NCI-H524 (cell line): Measurements from ENCODE around the gene SYNE2.

Experiments used
- DNase-seq, 2 experiments: peaks; one replicate each; lab custom pipeline; 2025; lab: John Stamatoyannopoulos, UW

The SYNE2 gene

DNA sequence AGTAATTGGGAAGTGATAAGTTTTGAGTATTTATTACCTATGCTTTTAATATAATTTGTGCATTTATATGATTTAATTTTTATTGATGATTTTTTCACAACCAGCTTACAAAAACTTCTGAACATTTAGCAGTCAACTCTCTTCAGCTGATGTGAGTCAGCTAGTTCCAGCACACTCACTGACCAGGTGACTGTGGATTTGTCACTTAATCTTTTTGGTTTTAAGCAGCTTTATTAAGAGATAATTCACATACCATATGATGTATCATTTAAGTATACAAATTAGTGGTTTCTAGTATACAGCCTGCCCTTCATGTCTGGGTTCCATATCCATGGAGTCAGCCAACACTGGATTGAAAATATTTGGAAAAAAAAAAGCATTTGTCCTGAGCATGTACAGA is 103.5 kb downstream of the SYNE2 start:
- DNase-seq, result peak in 1 of 2 experiments; percentile 17

DNA sequence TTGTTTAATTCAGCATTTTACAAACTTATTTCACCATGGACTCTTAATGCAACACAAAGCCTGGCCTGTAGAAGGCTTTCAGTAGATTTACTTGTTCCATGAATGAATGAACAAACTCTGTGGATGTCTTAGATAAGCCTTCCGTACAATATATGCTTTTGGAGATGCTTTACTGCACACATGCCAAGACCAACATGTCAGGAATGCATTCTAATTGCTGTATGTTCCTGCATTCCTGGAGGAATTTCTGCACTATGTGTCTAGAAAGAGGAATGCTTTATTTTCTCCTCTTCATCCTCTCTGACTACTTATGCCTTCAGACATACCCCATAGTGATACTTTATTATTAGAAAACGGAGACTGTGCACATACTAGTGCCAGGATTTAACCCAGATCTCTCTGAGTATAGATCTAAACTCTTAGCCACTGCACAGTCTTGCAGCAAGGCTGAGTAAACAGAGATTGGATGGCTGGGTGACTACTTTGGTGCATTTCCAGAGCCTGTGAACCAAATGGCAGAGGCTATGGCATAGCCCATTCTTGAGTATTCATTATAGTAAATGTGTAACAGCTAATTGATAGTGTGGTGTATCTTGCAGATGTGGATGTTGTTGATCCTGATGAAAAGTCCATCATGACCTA is 108.2 kb downstream of the SYNE2 start:
- no peak for DNase-seq

DNA sequence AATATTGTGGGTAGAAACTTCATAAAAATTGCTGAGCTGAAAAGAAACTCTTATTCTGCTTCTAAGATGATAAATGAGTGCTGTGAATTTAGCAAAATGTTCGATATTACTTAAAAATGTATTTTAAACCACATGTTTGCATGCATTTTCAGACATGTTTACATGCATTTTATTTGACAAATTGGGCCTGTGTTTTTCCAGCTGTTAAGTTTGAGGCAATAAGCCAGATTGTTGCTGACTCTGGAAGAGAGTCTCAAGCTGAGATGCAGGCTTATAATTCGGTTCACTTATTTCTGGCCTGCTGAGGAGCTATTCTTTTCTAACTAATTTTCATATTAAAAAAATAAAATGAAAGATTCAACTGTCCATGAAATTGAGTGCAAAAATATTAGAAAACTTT is 110.1 kb downstream of the SYNE2 start:
- DNase-seq, result no peak

DNA sequence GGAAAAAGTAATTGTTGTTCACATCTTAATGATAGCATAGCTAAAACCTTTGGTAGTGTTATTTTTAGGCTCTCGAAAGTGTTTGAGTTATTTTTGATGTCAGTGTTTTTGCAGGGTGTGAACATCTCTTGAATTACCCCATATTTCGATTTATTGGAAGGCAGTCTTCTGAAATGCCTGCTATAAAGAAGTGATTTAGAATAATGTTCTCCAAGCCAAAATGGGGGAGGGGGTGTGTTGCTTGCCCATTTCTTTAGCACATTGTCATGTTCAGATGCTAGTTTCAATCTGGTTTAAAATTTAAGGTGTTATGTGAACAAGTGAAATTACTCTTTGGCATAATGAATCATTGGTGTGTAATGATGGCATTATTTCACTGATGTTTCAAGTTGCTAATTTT is 110.6 kb downstream of the SYNE2 start:
- DNase-seq, result no peak

DNA sequence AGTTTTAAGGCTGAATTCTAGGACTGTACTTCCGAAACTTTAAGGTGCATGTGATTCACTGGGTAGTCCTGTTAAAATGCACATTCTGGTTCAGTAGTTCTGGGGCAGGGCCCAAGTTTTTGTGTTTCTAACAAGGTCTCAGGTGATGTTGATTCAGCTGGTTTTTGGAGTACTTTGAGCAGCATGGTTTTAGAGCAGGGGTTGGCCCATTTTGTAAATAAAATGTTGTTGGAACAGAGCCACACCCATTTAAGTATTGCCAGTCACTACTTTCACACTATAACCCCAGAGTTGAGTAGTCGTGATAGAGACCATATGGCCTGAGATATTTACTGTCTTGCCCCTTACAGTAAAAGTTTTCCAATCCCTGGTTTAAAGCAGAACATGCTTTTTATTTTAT is 111.3 kb downstream of the SYNE2 start:
- no peak for DNase-seq

DNA sequence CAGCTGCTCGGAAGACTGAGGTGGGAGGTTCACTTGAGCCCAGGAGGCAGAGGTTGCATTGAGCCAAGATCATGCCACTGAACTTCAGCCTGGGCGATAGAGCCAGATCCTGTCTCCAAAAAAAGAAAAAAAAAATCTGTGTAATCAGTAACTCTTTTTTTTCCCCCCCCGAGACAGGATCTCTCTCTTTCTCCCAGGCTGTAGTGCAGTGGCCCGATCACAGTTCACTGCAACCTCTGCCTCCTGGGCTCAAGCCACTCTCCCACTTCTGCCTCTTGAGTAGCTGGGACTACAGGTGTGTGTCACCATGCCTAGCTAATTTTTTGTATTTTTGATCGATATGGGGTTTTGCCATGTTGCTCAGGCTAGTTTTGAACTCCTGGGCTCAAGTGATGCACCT is 113.6 kb downstream of the SYNE2 start:
- DNase-seq, result no peak

DNA sequence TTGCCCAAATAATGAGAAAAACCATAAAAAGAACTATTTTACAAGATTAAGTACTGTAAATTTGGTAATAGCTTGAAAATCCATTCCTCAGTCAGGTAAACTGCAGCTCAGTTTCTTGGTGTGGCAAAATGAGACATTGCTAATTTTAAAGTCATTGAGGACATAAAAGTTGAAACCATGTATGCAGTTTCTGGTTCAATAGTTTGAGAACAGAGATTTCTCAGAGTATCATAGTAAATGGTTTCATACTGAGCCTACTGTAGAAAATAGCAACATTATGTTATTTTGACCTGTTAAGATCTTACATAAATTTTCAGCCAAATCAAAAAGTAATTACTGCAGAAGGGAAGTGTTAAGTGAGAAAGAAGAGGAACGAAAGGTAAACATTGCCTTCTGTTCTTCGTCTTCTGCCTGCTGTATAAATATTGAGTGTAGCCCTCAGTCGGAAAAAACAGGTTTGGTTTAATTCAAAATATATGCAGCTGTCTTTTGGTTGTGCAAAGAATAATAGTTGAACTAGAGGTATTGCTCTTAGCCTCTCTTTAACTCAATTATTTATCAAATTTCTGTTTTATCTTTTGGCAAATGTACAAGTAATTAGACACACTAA is 119.6 kb downstream of the SYNE2 start:
- DNase-seq, result peak in 1 of 2 experiments; percentile 17

DNA sequence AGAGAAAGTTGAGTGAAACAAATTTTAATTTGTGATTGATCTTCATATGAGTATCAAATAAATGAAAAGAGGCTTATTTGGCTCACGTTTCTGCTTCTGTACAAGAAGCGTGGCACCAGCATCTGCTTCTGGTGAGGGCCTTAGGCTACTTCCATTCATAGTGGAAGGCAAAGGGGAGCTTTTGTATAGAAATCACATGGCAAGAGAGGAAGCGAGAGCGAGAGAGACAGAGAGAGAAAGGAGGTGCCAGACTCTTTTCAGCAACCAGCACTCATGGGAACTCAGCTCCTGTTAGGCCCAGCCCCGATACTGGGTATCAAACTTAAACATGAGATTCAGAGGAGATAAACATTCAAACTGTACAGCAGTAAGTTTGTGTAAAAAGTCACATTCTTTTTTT is 121.4 kb downstream of the SYNE2 start:
- peak in 1 of 2 experiments; percentile 36 for DNase-seq

DNA sequence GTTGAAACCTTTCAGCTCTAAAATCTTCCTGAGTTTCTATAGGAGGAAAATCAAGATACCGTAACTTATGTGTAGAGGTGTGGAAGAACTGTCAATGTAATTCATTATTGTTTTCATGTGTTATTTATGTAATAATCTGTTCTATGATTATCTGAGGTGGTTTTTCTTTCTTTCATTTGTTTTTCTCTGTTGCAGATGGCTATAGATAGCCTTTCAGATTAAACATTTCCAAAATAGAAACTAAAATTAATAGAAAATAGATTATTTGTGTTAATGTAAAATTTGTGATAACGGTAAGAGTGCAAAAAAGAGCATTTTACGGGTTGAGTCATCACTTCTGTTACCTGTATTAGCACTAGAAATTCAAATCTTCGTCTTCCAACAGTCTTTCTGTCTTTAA is 128.8 kb downstream of the SYNE2 start:
- no peak for DNase-seq

DNA sequence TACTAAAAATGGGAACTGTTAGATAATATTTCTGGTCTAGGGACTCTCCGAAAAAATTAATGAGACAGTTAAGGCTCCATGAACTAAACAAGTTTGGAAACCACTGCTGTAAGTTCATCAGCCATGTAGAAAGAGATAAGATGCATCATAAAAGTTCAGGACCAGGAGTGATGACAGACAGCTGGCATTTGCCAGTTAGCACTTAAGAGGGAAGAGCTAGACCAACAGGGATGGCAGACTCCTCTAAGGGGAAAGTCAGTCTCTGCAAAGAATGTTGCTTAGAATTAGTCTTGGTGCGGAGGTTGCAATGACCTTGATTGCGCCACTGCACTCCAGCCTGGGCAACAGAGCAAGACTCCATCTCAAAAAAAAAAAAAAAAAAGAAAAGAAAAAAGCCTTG is 129.4 kb downstream of the SYNE2 start:
- DNase-seq, result no peak

DNA sequence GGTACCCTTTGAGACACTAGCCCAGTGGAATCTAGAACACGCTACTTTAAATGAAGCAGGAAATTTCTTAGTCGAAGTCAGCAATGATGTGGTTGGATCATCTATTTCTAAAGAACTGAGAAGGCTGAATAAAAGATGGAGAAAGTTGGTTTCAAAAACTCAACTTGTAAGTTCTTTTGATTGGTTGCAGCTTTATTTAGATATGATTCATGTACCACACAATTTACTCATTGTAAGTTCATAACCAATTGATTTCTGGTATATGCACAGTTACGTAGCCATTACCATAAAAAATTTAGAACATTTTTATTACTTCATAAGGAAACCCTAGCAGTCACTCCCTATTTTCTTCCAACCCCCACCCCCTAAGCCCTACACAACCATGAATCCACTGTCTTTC is 129.8 kb downstream of the SYNE2 start:
- DNase-seq, result no peak

DNA sequence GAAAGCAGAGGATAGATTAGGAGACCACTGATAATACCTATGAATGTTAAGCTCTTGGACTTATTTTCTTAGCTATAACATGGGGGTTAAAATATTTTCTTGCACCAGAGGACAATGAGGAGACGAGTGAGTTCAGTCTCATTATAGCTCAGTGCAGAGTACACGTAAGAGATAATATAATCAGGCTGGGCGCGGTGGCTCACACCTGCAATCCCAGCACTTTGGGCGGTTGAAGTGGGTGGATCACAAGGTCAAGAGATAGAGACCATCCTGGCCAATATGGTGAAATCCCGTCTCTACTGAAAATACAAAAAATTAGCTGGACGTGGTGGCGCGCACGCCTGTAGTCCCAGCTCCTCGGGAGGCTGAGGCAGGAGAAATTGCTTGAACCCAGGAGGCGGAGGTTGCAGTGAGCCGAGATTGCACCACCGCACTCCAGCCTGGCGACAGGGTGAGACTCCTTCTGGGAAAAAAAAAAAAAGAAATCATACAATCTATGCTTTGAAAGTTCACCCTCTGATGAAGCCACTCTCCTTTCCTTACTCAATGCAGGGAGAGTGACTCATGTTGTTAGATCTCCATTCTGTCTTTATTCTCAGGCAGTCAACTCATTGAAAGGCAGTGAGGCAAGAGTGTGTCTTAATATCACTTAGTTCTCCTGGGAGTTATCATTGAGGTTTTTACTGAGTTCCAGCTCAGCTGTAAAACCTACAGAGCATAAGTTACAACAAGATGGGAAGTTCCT is 134.2 kb downstream of the SYNE2 start:
- no peak for DNase-seq

DNA sequence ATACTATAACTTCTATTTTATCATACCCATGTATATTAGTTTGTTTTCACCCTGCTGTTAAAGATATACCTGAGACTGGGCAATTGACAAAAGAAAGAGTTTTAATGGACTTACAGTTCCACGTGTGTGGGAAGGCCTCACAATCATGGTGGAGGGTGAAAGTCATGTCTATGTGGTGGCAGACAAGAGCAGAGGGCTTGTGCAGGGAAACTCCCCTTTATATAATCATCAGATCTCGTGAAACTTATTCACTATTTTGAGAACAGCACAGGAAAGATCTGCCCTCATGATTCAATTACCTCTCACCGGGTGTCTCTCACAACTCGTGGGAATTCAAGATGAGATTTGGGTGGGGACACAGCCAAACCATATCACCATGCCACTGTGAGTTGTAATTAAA is 135.8 kb downstream of the SYNE2 start:
- DNase-seq, result no peak

DNA sequence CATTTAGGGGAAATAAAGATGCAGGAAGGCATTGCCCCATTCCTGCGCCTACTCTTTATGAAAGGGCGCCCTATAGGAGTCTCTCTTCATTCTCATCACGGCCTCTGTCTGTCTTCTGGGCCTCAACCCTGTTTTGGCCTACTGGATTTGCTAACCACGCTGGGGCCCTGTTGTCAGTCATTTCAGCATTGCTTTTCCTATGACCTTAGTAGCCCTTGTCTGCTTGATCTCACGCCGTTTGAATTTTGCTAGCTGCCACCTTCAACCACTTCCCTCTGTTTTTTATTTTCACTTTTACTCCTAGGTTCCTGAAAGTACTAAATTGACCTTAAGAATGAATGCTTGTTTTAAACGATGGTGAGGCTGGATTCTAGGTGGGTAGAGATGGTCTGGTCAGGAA is 139.0 kb downstream of the SYNE2 start:
- DNase-seq, result no peak

DNA sequence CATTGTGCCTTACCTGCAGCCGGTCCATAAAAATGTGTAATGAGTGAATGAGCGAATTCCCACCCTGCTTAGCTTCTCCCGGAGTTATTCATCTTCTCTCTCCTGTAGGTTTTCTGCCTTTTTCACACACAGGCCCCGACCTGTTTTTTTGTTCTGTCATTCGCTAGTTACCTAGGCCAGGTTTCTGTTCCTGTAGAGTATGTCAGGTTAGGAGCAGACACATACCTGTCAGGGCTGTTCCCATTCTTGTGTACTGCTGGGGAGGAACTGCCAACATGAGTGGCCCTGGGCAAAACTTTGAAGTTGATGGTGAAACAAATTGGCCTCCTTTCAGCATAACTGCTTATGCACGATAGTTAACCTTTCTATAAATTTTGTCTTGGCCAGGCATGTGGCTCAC is 140.1 kb downstream of the SYNE2 start:
- DNase-seq, result no peak

DNA sequence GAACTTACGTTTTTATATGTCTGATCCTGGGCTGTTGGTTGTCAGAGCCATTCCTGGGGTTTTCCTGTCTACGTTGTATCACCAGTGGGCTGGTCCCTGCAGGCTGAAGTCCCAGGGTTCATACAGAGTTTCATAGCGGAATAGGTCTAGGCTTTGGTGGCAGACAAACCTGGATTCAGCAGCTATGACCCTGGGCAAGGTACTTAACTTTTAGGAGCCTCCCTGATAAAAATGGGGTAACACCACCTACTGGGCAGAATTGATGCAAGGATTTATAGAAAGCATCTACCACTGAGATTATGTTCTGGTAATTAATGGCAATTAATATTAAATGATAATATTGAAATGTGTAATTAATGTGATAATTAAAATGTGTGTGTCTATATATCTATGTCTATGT is 141.2 kb downstream of the SYNE2 start:
- peak; percentile 9 to 25 for DNase-seq

DNA sequence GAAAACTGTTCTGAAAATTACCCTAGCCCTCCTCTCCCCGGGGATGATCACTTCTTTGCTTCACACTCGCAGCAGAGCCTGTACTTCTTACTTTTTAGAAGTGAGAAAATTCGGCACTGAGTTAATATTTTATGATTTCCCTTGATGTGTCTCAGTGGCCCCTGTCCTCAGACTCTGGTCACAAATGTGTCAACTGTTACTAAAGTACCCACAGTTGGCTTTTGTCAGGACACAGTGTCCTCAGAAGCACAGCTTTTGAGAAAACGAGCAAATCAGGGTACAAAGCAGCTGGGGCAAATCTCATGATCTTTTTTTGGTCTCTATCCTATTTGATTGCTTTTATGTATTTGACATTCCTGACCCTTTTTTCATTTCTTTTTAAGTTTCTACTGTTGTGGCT is 142.5 kb downstream of the SYNE2 start:
- no peak for DNase-seq

DNA sequence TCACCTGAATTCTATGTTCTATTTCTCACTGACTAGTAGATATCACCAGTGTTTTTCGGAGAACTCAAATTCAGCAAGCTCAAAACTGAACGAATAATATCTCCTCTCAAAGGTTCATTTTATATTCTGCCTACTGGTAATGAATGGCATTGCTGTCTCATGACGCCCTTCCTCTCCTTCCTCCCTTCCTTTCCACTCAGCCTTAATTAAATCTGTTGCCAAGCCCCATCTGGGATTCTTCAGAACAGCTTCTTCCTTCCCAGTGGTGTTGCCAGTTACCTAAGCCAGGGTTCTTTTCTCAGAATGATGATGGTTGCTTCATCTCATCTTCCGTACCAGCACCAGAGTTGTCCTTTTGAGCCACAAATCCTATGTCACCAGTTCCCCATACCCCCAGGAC is 143.2 kb downstream of the SYNE2 start:
- DNase-seq, result no peak

DNA sequence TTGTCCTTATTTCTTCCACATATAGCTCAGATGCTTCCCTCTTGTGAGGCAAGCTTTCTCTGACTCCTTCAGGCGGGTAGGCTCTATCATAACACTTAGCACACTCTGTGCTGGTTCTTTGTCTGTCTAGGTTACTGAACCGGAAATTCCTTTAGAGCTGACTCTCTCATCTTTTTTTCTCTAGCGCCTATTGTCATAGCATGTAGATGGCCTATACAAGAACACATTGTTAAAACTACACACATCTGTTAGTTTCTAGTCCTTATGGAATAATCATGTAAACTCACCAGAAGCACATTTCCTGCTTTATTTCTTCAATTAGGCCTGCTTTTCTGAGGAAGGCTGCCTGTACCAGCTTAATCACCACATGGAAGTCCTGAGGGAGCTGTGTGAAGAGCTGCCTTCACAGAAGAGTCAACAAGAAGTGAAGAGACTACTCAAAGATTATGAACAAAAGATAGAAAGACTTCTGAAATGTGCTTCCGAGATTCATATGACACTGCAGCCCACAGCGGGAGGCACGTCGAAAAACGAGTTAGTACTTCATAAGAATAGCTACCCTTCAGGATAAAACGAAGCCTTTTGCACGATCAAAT is 143.9 kb downstream of the SYNE2 start:
- no peak for DNase-seq

DNA sequence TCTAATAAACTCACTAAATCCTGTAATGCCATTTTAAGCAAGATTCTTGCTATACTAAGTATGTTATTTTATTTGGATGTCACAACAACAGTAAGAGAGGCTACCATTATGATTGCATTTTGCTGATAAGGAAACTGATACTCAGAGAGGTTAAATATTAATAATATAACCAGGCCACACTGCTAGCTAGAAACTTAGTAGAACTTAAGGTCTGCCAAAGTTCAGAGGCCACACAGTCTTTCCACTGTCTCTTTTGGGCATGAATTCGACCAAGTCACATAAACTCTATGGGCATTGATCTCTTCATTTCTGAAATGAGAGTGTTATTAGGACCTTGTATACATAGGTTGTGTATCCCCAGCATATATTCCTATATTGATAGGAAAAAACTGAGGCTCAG is 147.9 kb downstream of the SYNE2 start:
- DNase-seq, result no peak

DNA sequence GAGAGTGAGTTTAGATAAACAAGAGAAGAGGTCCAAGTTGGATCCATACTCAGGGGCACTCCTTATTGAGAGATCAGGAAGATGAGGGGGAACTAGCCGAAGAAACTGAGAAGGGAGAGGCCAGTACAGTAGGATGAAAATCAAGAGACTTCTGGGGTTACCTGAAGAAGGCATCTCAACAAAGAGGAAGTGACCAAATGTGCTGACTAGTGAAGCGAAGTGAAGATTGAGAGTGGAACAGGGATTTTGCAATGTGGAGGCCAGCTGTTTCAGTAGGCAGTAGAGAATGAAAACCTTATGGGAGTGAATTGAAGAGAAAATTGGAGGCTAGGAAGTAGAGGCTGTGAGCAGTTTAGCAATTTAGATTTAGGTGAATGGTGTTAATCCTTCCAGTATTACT is 153.0 kb downstream of the SYNE2 start:
- no peak for DNase-seq

DNA sequence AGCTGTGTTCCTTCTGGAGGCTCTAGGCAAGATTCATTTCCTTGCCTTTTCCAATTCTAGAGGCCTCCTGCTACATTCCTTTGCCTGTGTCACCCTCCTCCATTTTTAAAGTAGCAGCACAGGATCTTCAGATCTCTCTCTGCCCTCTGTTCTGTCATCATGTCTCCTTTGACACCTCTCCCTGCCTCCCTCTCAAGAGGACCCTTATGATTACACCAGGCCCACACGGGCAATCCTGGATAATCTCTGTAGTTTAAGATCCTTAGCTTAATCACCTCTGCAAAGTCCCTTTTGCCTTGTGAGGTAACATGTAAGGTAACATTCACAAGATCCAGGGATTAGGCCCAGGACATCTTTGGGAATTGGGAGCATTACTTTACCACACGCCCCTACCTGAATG is 155.2 kb downstream of the SYNE2 start:
- DNase-seq, result no peak

DNA sequence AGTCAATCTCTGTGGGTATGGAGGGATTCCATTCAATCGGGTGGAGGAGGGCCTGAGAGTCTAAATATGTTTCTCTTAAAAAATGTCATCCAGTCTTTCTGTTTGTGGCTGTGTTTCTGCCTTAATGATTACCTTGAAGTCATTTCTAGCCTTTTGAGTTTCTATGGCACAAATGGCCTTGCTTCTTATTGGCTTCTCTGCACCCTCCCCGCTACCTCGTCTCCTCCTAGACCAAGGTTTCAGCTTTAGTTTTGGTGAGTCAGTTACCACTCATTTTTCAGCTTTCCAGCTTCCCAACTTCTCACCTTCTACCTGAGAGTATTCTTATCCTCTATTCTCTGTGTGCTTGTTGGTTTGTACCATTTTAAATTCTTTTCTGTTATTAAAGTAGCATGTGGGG is 159.2 kb downstream of the SYNE2 start:
- DNase-seq, result no peak
